ENCODE results near the gene NXPE3. TPM values are rescaled to one million over a fixed set of nuclear protein-coding genes. Genes with fewer than 3 reads are reported as not detected.
A peak's percentile ranks its signal among the peaks of the same experiment; 100 is the strongest.

The NXPE3 gene
- total and polyA plus RNA-seq, 2 experiments from 2014 or later = 4.9 to 7.3 TPM

GRCh38 chr3:101840066-101840465 is 61.1 kb downstream of the NXPE3 start:
- Histone ChIP-seq H3K36me3 (no peaks in the 10 kb centered on the region), H3K4me1 (ENCODE audit: low read depth) (peaks cover 18% of the 10 kb centered on the region), H3K9me3 (ENCODE audit: low read depth) (no peaks in the 10 kb centered on the region), H3K27ac (no peak overlapping the region), H3K27me3 (no peaks in the 10 kb centered on the region), H3K4me3 (no peak overlapping the region)
- DNase-seq (ENCODE audit: low read depth in 1 of 2, low spot score in 1 of 2) = no peak
- no peak for TF ChIP-seq CTCF (IDR thresholded peaks at IDR 0.05; ENCODE audit: low read depth, low read length)

GRCh38 chr3:101842245-101842934 is 63.4 kb downstream of the NXPE3 start:
- TF ChIP-seq CTCF (IDR thresholded peaks at IDR 0.05; ENCODE audit: low read depth, low read length) = no peak
- Histone ChIP-seq H3K4me3 (no peak overlapping the region), H3K9me3 (ENCODE audit: low read depth) (no peaks in the 10 kb centered on the region), H3K27me3 (no peaks in the 10 kb centered on the region), H3K36me3 (no peaks in the 10 kb centered on the region), H3K4me1 (ENCODE audit: low read depth) (peaks cover 18% of the 10 kb centered on the region), H3K27ac (peak overlapping the region; percentile 68)
- peak in 1 of 2 donors; percentile 33 for DNase-seq (ENCODE audit: low read depth in 1 of 2, low spot score in 1 of 2)

- Histone ChIP-seq H3K36me3 (no peaks in the 10 kb centered on the region), H3K4me1 (ENCODE audit: low read depth) (peaks cover 18% of the 10 kb centered on the region), H3K4me3 (no peak overlapping the region), H3K27ac (no peak overlapping the region), H3K9me3 (ENCODE audit: low read depth) (no peaks in the 10 kb centered on the region), H3K27me3 (no peaks in the 10 kb centered on the region)
- DNase-seq (ENCODE audit: low read depth in 1 of 2, low spot score in 1 of 2) = no peak
- TF ChIP-seq CTCF (IDR thresholded peaks at IDR 0.05; ENCODE audit: low read depth, low read length) = no peak
These were observed 63.9 kb downstream of the NXPE3 start for GRCh38 chr3:101842935-101843330.

- DNase-seq (ENCODE audit: low read depth in 1 of 2, low spot score in 1 of 2) = no peak
- Histone ChIP-seq H3K9me3 (ENCODE audit: low read depth) (no peaks in the 10 kb centered on the region), H3K27me3 (no peaks in the 10 kb centered on the region), H3K27ac (no peak overlapping the region), H3K4me3 (no peak overlapping the region), H3K4me1 (ENCODE audit: low read depth) (peaks cover 13% of the 10 kb centered on the region), H3K36me3 (no peaks in the 10 kb centered on the region)
- no peak for TF ChIP-seq CTCF (IDR thresholded peaks at IDR 0.05; ENCODE audit: low read depth, low read length)
These were observed 66.4 kb downstream of the NXPE3 start for GRCh38 chr3:101845425-101845824.

DNA sequence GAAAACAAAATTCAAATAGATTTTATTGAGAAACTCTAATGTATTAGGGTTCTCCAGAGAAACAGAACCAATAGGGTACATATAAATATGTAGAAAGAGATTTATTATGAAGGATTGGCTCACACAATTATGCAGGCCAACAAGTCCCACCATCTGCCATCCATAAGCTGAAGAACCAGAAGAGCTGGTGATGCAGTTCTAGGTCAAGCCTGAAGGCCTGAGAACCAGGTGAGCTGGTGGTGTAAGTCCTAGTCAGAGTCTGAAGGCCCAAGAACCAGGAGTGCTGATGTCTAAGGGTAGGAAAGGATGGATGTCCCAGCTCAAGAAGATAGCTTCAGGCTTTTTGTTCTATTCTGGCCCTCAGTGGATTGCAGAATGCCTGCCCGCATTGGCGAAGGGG is 67.7 kb downstream of the NXPE3 start:
- TF ChIP-seq CTCF (IDR thresholded peaks at IDR 0.05; ENCODE audit: low read depth, low read length) = no peak
- no peaks in the 10 kb centered on the region for H3K27me3 ChIP-seq
- H3K27ac ChIP-seq = no peak overlapping the region
- no peak overlapping the region for H3K4me3 ChIP-seq
- no peak for DNase-seq (ENCODE audit: low read depth in 1 of 2, low spot score in 1 of 2)
- H3K4me1 ChIP-seq (ENCODE audit: low read depth) = peaks cover 13% of the 10 kb centered on the region
- H3K9me3 ChIP-seq (ENCODE audit: low read depth) = no peaks in the 10 kb centered on the region
- no peaks in the 10 kb centered on the region for H3K36me3 ChIP-seq

Measured in cardiac muscle cell (in vitro differentiated cells and primary cell).